Globus pallidus (tissue), 1 donor: ENCODE measurements around the gene PARVA.
A peak's percentile ranks its signal among the peaks of the same experiment; 100 is the strongest.

ENCODE experiments used
- DNase-seq: peaks from one replicate; pipeline ENCODE4 v3.0.0-alpha.2; 2015; ENCODE audit warnings: low spot score

The PARVA gene

DNA sequence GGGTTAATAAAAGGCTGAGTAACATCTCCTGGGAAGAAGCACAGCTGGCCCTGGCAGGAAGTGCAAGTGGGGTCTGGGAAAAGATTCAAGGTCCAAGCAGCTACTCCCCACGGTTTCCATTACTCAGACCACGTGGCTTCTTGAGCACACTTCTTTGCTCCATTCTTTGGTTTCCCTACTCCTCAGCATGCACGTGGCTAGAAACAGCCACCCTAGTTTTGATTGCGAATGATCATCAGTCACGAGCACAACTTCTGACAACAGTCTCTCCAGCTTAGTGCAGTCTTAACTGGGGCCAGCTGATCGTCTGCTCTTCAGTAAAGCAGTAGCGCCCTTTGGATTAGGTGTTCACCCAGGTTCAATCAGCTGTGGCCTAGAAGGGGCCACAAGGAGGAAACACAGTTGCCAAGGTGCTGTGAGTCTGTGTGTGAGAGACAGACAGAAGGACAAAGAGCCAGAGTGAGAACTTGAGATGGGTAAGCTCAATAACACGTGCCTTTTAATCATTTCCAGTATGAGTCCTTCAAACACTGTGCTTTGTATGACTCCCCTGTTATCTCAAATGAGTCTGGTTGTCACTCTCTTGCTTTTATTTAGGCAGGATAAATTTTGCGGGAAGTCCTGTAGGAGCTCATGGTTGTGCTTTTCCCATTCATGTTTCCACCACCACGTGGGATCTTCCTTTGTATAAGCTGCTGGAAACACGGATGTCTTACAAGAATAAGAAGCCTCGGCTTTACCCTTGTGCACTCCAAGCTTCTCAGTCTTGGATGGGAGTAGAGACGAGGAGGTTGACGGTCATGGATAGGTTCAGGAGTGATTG lies 901 bp upstream of the PARVA start:
- DNase-seq = no peak

DNA sequence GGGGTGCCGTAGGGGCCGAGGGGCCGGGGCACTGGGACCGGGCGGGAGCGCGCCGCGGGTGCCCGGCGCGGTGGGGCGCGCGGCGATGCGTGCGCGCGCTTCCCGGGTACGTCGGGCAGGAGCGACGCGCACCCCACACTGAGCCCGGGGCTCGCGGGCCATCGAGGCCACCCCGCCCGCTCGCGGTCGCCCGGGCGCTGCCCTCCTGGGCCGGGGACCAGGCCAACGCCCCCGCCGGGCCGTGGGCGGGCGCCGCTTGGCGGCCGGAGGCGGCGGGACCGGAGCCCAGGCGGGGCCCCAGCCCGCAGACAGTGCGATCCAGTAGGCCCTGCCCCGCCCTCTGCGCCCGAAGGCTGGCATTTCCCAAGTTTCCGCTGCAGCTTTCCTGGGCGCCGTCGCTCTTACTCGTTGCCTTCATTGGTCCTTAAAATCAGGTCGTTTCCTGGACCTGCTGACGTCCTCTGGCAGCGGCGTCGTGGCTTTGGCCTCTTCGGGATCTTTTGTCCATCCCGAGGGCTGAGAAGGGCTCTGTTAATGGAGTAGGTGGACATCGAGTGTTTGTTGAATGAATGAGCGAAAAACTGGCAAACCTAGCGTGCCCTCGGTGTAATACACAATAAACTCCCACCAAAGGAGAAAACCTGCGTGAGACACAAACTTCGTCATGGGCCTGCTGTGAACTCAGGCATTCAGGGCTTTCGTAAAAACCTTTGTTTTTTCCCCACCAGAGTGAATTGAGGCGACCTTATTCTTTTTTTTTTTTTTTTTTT lies 638 bp downstream of the PARVA start:
- DNase-seq = peak; percentile 21

GRCh38 chr11:12380565-12381325 lies 3.4 kb downstream of the PARVA start:
- DNase-seq = no peak

DNA sequence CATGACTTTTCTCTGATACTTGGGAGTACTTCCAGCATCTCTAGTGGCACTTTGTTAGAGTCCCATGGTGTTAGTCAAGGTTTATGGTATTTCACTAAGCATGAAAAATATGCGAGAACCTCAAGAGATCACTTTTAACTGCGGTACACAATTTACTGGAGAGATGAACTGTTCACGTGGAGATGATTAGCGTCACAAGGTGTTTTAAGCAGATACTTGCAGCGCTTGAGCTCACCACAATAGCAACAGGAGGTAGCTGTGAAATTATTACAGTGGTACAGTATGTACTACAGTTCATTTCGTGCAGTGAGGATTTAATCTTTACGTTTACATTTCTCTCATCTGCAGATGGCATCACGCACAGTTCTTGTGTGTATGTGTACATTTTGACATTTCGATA lies 4.5 kb downstream of the PARVA start:
- no peak for DNase-seq

- DNase-seq = no peak
These were observed 5.1 kb downstream of the PARVA start for GRCh38 chr11:12382451-12382850.

- DNase-seq = no peak
These were observed 8.9 kb downstream of the PARVA start for GRCh38 chr11:12386309-12386708.

GRCh38 chr11:12386745-12387144 lies 9.4 kb downstream of the PARVA start:
- DNase-seq = no peak

- no peak for DNase-seq
These were observed 10.8 kb downstream of the PARVA start for GRCh38 chr11:12388173-12388572.

GRCh38 chr11:12388939-12389670 lies 11.7 kb downstream of the PARVA start:
- no peak for DNase-seq

- no peak for DNase-seq
These were observed 12.6 kb downstream of the PARVA start for GRCh38 chr11:12389676-12390657.

DNA sequence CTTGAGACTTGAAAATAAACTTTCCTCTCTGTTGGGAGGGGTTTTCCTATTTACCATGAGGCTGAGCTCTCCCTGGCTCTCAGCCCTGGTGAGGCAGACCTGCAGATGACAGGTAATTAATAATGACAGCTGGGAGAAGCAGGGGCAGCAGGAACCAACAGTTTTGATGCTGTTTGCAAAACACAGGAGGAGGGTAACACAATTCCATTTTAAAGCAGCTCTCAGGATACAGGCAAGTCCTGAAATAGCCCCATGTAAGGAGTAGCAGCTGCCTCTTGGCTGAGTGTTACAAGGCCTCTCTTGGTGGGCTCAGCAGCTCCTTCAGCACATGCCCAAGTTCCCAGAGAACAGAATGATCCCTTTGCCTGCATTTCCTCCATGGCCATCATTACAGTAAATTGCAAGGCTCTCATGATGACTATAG lies 13.3 kb downstream of the PARVA start:
- DNase-seq = no peak

DNA sequence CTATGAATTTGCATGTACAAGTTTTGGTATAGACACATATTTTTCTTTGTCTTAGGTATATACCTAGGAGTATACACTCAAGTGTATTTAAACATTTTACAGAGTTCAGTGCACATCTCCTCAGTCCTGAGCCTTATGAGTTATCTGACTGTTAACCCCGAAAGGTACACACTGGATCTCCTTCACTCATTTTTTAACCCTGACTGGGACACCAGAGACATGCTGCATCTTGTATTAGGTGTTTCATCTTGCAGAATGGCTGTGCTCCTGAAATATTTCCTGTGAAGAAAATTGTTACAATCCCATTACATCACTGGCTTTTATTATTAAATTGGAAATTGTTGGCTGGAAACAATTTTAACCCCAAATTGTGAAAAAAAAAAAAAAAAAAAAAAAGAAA lies 15.3 kb downstream of the PARVA start:
- DNase-seq = no peak

DNA sequence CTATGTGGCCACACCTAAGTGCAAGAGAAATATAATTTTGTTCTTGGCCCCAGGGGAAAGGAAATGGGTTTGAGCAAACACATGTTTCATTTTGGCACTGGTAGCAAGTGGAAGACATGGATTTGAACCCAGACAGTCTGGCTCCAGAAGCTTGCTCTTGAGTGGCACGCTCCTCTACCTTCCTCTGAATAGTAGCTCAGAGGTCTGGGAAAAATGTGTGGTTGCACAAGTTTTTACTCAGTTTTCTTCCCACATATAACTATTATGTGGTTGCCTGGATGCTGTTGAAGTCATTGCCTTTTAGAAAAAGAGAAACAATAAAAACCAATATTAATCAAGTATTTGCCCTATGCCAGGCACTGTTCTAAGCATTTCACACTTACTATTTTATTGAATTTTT lies 16.3 kb downstream of the PARVA start:
- no peak for DNase-seq

DNA sequence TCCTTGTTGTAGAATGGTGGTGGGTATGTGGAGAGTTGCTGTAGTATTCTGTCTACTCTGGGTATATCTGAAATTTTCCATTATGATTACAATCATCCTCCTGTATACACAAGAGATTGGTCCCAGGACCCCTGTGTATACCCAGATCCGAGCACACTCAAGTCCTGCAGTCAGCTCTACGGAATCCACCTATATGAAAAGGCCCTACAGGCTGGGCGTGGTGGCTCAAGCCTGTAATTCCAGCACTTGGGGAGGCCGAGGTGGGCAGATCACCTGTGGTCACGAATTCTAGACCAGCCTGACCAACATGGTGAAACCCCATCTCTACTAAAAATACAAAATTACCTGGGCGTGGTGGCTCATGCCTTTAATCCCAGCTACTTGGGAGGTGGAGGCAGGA lies 17.2 kb downstream of the PARVA start:
- no peak for DNase-seq

DNA sequence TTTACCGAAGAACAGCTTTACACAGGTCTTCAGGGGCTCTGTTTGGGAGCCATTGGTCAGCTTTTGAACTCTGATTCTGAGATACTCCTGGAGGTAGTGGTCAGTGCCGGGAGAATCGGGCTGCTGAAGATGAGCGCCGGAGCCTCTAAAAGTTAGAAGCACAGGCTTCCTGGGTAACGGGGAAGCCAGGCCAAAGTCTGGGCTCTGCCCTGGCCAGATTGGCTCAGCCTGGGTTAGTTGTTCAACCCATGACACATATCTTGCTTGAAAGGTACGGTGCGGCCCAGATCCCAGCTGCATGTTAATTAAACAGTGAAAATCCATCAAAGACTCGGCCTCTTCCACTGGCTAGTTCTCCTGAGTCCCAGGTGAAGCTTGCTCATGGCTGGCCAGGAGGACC lies 18.0 kb downstream of the PARVA start:
- no peak for DNase-seq

- DNase-seq = no peak
These were observed 20.6 kb downstream of the PARVA start for GRCh38 chr11:12397931-12398334.

DNA sequence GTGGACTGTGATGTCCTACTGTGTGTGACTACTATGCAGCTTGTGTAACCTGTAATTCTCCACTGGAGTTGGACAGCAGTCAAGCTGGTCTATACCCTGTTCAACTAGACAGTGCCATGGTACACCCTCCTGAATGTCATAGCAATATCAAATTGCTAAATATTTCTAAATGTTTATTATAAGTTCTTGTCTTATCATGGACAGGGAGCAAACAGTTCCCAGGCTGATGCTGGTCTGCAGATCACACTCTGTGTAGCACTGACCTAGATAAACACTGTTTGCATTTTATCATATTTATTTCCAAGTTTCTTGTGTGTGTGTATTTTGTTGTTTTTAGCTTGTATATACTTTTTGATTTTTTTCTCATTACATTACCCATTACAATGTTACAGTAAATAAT lies 22.0 kb downstream of the PARVA start:
- DNase-seq = no peak

DNA sequence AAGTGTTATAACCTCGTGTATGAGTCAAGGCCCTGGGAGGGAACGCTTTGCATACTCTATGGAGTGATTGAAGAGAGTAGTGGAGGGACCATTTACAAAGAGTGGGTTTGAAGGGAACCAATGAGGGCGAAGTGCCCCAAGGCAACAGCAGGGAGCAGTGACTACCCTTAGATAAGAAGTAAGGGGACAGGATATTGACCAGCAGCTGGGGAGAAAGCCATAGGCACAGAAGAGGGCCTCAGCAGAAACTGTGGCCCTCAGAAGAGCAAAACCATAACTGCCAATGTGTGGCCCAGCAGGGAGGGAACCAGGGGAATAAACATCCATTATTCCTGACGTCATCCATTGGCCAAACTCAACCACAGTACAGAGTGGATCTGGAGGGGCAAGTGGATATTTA lies 24.7 kb downstream of the PARVA start:
- DNase-seq = no peak

DNA sequence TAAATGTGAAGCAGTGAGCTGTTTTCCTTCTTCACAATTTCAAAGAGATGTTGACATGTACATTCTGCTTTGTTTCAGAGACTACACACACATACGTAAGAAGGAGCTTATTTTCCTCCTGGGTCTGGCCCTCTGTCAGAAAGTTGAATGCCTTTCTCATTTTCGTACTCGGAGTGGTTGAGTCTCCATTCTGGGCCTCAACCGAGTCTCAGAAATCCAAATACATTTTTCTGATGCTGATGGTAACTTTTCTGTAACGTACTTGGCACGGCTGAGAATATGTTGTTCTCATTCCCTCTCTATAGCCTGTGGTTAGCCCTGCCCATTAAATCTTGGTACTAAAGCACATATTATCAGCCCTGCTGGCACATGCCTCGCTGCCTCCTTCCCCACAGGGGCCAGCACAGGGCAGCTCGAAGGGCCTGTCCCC lies 25.3 kb downstream of the PARVA start:
- DNase-seq = no peak

- no peak for DNase-seq
These were observed 26.0 kb downstream of the PARVA start for GRCh38 chr11:12403122-12403996.
